Vagina (tissue), 2 donors: ENCODE data around the gene MAP2K3.
"Not testable (repeated sequence)": the region's sequence is repeated elsewhere in the genome, so short reads cannot be mapped to it uniquely, and the experiment has no call there.

ENCODE experiments used
- POLR2A ChIP-seq, 2 donors: fragments of 450-650 bp; IDR thresholded peaks; one replicate each; pipeline ENCODE4 v1.6.1; 2017; ENCODE audit warnings: antibody characterized with exemption in 2 of 2, mild to moderate bottlenecking in 2 of 2, moderate library complexity in 2 of 2
- POLR2AphosphoS5 ChIP-seq, 2 donors: sonication (generic); formaldehyde crosslinking; IDR thresholded peaks; one replicate each; pipeline ENCODE4 v1.9.0; 2017; ENCODE audit warnings: antibody characterized with exemption in 2 of 2, mild to moderate bottlenecking in 2 of 2, low read depth in 1 of 2; ENCODE audit not compliant: insufficient read depth in 1 of 2

GRCh38 chr17:21341279-21341678 is 56.8 kb downstream of the MAP2K3 start:
- TF ChIP-seq POLR2A (IDR thresholded peaks at IDR 0.05); POLR2AphosphoS5 (IDR thresholded peaks at IDR 0.05; ENCODE audit: insufficient read depth in 1 of 2, low read depth in 1 of 2): not testable (repeated sequence)
